ENCODE results near the gene LY6G5B.

LY6G5B gene

DNA sequence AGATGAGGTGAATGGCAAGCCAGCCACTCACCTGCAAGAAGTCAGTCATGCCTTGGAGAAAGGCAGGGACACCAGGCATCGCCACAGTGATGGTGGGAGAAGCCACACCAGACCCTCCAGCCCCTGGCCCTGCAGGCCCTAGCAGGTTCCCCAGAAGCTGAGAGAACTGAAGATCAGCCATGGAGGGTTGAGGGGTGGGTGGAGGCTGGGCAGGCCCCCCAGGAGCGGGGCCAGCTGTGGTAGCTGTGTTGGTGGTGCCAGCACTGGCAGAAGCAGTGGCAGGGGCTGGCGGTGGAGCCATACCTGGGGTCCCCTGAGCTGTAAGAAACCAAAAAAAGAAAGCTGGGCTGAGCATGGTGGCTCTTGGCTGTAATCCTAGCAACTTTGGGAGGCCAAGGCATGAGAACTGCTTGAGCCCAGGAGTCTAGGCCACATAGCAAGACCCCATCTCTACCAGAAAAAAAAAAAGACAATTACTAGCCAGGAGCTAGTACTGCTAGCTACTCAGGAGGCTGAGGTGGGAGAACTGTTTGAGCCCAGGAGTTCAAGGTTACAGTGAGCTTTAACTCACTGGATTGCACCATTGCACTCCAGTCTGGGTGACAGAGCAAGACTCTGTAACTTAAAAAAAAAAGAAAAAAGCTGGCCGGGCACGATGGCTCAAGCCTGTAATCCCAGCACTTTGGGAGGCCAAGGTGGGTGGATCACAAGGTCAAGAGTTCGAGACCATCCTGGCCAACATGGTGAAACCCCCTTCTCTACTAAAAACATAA lies 26.8 kb upstream of the LY6G5B start:
- DNase-seq, result no peak

DNA sequence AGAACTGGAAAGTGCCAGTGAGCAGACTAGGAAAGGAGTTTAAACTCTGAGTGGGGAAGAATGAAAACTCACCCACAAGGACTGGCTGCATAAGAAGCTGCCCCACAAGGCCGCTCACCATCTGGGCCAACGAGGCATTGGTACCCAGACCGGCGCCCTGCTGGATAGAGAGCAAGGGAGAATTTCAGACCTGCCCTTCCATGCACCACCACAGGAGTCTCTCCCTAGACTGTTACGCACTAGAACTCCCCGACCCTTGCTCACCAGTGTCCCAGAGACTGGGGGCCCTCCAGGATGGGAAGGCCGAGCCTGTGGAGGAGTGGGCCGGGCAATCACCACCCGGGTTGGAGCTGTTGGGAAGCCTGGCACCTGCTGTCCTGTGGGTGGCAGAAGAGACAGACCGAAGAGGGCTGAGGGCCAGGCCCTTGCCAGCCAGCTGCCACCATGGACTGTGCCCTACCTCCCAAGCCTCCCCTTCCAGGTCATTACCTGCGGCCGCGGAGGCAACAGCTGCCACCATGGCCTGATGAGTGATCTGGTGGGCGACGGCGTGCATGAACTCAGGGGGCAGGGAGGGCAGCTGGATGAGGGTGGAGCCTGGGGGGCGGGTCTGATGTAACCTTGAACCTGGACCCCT lies 25.8 kb upstream of the LY6G5B start:
- no peak for DNase-seq

DNA sequence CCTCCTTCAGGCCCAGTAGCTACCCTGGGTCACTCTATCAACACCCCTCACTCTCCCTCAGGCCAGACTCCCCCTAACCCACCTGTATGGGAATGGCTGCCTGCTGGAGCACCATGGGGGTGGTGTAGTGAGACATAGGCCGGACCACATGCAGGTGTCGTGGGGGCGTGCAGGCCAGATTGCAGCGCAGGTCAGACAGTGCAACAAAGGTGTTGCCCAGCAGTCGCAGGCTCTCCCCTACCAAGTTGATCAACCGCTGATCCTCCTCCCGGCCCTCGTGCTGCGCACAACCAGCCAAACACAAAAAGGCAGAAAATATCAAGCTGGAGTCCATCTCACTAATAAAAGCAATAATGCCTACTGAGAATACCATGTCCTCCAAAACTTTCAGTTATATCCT lies 24.5 kb upstream of the LY6G5B start:
- DNase-seq, result no peak

DNA sequence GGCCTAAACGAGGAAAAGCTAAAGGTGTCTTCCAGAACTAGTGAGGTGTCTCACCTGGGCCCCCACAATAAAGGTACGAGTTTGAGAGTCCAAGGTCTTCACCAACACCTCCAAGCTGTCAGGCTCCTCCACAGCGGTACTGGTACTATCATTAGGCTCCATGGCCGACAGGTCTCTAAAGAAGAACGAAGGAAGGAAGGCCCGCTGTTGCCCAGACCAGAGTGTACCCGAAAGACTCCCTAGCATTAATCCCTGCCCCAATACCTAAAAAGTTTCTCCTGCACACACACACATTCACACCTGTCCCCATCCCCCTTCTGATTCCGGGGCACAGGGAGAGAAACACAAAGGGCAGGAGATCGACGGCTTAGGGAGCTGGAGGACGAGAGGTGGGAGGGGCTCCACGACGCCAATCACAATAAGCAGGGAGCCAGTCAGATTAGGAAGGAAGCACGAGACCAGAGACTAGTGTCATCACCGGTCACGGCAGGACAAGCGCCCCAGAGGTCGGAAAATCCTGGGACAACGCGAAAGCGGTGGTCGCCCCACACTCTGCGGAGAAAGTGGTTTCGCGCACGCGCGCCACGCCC lies 18.1 kb upstream of the LY6G5B start:
- DNase-seq, result no peak

DNA sequence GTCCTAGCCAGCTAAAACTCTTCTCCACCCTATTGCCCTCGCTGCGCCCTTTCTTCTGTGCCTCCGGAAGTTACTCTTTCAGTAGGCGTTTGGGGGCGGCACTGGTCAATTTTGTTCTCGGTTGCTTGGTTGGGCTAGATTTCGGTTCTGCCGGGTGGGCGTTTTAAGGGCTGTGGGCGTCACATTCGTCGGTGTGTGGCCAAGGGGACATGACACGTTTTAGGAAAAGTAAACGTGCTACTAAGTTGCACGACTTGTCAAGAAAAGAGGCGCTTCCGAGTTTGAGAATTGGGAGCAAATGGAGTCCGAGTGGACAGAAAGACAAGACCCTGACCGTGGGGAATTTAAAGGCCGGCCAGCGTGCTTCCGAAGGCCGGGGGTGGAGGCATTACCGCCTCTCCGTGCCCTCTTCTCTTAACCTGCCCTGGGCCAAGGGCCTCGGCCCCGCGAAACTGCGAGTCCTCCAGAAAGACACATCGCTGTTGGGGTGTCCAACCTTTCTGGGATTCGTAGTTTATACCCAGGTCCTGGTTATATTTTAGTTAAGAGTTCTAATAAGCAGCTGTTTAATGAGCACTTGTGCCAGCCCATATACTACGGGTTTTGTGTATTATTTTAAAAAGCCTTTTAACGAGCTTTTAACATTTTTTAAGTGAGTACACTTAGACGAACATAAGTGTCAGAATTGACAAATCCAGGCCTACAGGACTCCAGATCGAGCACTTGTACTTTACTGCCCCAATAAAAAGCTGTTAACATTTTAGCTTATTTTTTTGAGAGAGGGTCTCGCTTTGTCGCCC lies 16.7 kb upstream of the LY6G5B start:
- peak in 1 of 2 donors; percentile 90 for DNase-seq

DNA sequence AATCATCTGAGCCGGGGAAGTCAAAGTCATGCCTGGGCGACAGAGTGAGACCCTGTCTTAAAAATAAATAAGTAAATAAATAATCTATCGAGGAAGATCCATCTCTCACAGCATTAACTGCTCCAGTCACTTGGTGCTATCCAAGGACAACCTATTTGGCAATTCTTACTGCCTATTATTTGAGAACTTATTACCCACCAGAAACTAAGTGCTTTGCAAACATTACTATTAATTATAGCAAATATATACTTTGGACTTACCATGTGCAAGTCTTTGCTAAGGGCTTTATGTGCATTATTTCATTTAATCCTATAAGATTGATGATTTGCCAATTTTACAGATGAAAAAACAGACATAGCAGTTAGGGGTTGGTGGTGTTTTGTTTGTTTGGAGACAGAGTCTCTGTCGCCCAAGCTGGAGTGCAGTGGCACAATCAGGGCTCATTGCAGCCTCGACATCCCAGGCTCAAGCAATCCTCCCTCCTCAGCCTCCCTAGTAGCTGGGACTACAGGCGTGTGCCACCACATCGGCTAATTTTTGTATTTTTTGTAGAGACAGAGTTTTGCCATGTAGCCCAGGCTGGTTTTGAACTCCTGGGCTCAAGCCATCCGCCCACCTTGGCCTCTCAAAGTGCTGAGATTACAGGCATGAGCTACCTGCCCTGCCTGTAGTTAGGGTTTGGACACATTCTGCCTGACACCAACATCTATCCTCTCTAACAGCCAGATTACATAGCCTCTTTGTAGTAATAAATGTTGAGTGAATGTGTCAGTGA lies 15.0 kb upstream of the LY6G5B start:
- no peak for DNase-seq

DNA sequence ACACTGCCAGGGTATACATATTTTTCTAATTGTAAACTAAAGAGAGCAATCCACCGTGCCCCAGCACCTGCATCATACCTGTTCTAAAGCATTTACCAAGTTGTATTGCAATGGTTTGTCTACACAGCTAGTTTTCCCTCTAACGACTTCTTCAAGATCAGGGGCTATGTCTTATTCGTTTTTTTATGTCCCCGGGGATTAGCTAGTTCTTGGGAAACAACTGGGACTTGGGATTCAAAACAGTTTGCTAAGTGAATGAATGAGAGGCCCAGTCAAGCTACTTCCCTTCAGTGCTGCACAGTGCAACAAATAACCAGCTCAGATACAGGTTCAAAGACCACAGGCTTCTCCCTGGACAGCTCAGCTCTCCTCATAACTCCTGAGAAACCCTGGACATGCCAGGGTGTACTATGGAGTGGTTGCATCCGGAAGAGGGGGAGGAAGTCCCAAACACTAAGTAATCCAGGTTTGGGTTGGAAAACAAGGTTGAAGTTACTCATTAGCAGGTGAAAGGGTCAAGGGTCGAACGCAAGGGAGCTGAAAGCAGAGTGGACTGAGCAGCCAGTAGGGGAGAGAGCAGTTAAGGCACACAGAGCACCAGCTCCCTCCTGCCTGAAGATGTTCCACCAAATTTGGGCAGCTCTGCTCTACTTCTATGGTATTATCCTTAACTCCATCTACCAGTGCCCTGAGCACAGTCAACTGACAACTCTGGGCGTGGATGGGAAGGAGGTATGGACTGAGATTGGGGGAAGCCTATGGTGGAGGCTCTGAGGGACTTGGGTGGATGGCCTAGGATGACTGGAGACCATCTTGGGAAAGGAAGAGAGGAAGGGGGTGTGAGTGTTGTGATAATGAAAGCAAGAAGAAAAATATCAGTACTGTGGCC lies 14.2 kb upstream of the LY6G5B start, which contains the start of gene APOM:
APOM (plus strand) TSS at position 546 of the 889 bp plus-strand sequence; CDS start at position 619, 73 bp downstream.
- no peak for DNase-seq

DNA sequence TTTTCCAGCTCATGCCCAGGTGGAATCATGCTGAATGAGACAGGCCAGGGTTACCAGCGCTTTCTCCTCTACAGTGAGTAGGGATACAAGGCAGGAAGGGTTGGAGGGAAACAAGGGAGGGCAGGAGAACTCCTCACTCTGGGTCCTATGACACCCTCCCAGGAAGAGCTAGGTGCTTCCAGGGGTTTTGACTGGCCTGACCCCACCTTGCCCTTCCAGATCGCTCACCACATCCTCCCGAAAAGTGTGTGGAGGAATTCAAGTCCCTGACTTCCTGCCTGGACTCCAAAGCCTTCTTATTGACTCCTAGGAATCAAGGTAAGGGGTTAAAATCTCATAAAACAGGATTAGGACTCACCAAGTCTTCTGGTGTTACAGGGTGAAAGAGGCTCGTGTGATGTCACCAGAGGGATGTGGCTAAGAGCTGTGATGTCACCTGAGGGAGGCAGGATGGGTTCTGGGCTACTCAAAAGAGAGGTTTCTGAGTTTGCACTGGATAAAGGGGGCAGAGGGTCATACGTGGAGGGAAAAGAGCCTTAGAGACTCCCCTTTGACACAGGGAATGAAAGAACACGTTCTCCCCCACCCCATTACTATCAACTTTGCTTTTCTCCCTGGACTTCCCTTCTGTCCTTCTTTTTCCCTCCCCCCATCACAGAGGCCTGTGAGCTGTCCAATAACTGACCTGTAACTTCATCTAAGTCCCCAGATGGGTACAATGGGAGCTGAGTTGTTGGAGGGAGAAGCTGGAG lies 12.2 kb upstream of the LY6G5B start:
- DNase-seq, result peak in 1 of 2 donors; percentile 25

DNA sequence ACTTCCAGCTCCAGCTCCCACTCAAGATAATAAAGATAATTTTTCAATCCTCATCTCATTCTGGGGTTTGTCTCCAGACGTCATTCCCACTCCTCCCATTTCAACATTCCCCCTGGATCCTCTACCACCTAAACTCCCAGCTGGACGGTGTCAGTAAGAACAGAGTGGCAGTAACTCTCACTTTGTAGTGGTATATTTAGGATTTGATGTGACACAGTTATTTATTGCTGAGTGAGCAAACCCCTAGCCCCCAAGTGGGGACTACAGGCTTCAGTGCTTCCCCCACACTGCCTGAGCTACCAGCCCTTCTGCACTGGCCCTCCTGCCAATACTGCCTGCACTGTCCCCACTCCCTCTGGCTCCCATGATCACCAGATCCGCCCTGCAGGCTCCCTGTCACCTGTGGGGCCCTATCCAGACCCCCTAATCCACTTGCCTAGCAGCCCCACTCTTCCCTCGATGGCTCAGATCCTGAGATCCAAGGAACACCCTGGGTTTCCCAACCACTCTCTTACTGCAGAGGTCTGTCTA lies 11.6 kb upstream of the LY6G5B start:
- no peak for DNase-seq

DNA sequence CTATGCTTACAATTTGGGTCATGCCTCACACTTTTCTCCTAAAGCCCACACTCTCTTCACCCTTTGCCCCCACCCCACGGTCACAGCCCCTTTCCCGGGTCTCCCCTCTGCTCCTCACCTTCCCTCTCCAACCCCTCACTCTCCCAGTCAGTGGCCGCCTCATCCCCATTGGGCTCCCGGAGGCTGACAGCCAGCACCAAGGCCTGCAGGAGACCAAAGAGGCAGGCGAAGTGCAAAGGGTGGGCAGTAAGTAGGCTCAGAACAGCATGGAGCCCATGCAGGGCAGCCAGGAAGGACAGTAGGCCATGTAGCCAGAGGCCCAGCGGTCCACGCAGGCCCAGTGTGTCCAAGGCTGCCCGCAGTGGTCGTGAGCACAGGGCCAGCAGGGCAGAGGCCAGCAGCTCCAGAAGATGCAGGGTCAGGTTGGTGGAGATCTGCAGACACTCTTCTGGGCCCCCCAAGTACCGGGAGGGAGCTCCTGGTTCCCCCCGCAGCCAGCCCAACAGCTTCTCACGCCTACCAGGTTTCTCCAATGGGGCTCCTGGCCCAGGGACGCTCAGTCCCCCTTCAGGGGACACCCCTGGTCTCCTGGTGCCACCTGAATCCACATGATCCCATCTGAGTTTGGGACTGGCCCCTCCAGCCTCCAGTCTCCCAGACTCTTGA lies 10.7 kb upstream of the LY6G5B start:
- DNase-seq, result no peak

DNA sequence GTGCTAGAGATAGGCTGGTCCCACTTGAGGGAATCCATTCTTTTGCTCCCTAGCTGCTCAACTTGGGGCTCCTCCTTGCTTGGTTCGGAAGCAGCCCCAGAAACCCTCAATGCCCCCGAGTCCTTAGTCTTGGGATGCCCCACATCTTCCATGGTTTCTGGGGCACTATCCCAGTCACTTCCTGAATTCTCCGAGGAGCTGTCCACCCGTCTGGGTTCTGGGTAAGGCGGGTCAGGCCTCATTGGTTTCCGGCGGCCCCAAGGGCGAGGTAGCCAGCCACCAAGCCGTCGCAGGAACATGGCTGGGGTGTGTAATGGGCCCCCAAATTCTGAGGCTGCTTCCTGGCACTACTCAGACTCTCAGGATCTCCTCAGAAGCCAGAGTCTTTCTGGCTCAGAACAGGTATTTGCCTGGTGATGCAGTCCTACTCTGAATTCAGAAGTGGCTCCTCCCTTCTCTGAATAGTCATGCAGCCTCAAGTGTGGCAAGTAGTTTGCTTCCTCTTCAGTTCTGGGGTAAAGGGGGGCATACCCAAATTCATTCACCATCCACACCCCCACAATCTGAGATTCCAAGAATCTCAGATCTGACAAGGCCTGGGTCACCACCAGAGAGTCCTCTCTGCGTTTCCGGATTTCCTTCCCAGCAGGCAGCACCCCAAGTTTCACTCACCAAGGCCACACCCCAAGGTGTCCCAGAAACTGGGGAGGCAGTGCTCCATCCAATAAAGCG lies 10.0 kb upstream of the LY6G5B start:
- DNase-seq, result peak in 1 of 2 donors; percentile 41

DNA sequence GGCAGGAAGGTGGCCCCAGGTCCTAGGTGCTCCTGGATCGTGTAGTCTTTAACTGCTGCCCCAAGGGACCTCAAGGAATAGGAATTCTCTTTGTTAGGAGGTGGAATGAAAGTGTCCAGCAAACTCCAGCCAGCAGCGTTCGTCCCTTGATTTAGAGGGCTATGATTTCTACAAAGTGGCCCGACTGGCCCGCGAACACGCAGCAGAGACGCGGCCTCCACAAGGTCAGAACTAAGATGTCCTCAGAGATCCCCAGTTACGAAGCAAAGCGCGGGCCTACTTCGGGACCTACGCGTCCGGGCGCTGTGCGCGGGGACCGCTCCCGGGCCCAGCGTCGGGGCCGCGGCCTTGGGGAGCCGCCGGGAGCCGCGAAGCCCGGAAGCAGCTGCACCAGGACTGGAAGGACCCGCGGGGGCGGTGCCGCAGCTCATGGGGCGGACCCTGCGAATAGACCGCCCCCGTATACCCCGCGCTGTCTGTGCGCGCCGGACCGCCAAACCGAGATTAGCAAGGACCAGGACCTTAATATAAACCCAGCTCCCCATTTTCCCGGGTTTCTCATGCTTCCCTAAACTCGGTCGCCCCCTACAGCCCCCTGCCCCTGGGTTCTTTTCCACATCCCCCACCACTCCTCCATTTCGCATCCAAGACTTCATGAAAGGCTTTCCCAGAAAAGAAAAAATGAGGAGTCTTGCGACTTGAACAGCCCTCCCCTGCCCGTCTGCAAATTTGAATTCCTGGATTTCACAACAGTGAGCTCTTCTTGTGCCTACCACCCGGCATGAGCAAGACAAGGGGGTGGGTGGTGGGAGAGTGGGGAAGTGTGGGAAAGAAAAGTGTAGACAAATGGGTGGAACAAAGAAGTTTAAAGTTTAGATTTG lies 9.2 kb upstream of the LY6G5B start, which contains the start of gene C6orf47:
C6orf47 (minus strand) TSS at position 398 of the 881 bp plus-strand sequence. CDS start 831 bp downstream, outside the sequence.
- peak; percentile 71 to 80 for DNase-seq

DNA sequence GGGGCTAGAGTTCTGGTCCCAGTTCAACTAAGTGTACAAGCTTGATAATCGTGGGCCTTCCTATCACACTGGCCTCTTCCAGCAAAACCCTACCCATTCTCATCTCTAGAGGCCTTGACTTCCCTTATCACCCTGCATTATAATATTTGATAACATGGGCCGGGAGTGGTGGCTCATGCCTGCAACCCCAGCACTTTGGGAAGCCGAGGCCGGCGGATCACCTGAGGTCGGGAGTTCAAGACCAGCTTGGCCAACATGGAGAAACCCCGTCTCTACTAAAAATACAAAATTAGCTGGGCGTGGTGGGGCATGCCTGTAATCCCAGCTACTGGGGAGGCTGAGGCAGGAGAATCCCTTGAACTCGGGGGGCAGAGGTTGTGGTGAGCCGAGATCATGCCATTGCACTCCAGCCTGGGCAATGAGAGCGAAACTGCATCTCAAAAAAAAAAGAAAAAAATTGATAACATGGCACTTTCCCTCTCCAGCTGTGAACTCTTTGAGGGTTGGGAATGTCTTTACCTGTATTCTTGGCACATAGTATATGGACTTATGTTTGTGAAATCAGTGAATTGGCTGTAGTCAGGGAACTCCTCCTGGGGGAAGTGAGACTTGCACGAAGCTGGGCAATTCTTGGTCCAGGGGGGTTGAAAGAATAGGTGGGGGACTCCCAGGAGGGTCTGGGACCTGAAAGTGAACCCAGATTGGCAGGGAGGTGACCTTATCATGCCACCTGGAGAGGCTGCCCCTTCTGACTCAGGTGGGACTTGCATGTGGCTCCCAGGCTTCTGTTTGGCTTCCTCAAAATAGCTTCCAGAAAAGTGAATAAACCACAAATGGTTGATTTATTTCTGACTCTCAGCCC lies 8.3 kb upstream of the LY6G5B start:
- no peak for DNase-seq

DNA sequence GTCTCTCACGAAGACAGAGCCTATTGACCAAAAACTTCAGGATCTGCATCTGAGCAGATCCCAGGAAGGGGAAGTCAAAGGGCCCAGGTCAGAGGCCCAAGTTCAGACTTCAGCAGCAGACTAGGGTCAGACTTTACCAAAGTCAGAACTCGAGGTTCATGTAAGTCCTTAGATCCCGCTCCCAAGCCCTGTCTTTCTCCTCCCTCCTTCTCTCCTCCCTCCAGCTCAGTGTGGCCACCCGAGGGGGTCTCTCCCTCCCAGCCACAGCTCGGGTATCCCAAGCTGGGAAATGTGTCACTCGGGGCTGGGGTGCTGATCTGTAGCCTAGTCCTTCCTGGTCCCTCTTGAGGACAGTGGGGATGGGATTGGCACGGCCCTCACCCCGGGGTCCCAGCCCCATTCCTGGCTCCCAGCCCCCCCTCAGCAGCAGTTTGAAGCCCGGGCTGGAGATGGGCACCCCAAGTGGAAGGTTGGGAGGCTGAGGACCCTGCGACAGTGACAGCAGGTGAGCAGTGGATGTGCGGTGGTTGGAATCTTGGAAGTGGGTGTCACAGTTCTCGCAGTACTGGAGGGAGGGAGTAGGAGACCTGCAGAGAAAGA lies 7.6 kb upstream of the LY6G5B start:
- no peak for DNase-seq

DNA sequence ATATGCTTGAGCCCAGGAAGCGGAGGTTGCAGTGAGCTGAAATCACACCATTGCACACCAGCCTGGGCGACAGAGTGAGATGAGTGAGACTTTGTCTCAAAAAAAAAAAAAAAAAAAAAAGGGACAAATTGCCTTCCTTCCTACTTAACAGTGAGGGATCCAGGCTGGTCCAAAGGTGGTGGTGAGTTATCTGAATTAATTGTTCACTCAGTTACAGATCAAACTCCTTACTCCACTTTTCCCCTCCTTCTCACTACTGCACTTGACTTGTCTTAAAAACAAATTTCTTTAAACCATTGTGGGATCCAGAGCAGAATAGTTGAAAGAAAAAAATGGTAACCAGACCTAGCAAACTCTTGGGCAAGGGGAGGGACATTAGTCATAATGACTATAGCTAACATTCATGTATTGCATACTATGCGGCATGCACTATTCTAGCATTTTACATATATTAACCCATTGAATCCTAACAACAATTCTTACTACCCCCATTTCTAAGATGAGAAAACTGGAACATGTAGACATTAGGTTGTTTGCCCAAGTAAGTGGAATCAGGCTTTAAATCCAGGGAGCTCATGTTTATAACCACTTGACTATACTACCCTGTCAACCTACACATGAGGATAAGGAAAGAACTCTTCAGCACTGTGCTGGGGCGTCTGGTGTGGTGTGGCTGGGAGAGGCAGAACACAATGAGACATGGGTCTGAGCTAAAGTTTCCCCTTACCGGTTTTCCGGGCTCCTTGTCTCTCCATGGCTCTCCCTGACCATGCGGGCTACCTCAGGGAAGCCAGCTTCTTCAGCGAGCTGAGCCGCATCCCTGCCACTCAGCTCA lies 6.4 kb upstream of the LY6G5B start:
- DNase-seq, result no peak
